ENCODE data around the gene DCAF8. TPM values are rescaled to one million over a fixed set of nuclear protein-coding genes. Genes with fewer than 3 reads are reported as not detected.

The DCAF8 gene
- total RNA-seq, 1 donor from 2014 or later = 107 TPM

GRCh38 chr1:160227561-160227960 lies 34.8 kb downstream of the DCAF8 start:
- Histone ChIP-seq H3K27ac (ENCODE audit: low read depth, low read length) (no peak overlapping the region), H3K9me3 (ENCODE audit: insufficient read depth, low read depth, low read length) (no peaks in the 10 kb centered on the region), H3K79me2 (ENCODE audit: insufficient read depth, low read length) (no peaks in the 10 kb centered on the region), H3K4me1 (ENCODE audit: insufficient read depth, low read length) (no peaks in the 10 kb centered on the region), H3K4me2 (ENCODE audit: low read length) (no peak overlapping the region), H3K27me3 (ENCODE audit: insufficient read depth, low read length) (no peaks in the 10 kb centered on the region), H3K4me3 (ENCODE audit: insufficient read depth, low read depth, low read length) (no peak overlapping the region), H3K36me3 (ENCODE audit: insufficient read depth, low read length) (peaks cover 59% of the 10 kb centered on the region), H2AFZ (ENCODE audit: low read depth, low read length) (no peak overlapping the region), H4K20me1 (ENCODE audit: insufficient read depth, low read length) (peaks cover 19% of the 10 kb centered on the region), H3K9ac (ENCODE audit: low read length) (no peak overlapping the region)
- H3K27ac Mint-ChIP-seq (ENCODE audit: unreplicated experiment) = no peak overlapping the region
- no peak overlapping the region for H3K4me3 Mint-ChIP-seq (ENCODE audit: unreplicated experiment)
- no peak for TF ChIP-seq EZH2 (IDR thresholded peaks at IDR 0.05; ENCODE audit: insufficient read depth, low read length)
- H3K9me3 Mint-ChIP-seq (ENCODE audit: unreplicated experiment) = no peaks in the 10 kb centered on the region
- H3K36me3 Mint-ChIP-seq (ENCODE audit: low read depth, unreplicated experiment) = peaks cover 11% of the 10 kb centered on the region
- H3K27me3 Mint-ChIP-seq (ENCODE audit: low read depth, unreplicated experiment) = no peaks in the 10 kb centered on the region
- no peaks in the 10 kb centered on the region for H3K4me1 Mint-ChIP-seq (ENCODE audit: low read depth, unreplicated experiment)
- FAIRE-seq (no peak), DNase-seq (ENCODE audit: low read depth) (no peak)

GRCh38 chr1:160227034-160227433 lies 35.3 kb downstream of the DCAF8 start:
- peaks cover 11% of the 10 kb centered on the region for H3K36me3 Mint-ChIP-seq (ENCODE audit: low read depth, unreplicated experiment)
- DNase-seq (ENCODE audit: low read depth) (no peak), FAIRE-seq (no peak)
- Histone ChIP-seq H3K79me2 (ENCODE audit: insufficient read depth, low read length) (no peaks in the 10 kb centered on the region), H3K27me3 (ENCODE audit: insufficient read depth, low read length) (no peaks in the 10 kb centered on the region), H3K9me3 (ENCODE audit: insufficient read depth, low read depth, low read length) (no peaks in the 10 kb centered on the region), H3K36me3 (ENCODE audit: insufficient read depth, low read length) (peaks cover 65% of the 10 kb centered on the region), H3K4me3 (ENCODE audit: insufficient read depth, low read depth, low read length) (no peak overlapping the region), H2AFZ (ENCODE audit: low read depth, low read length) (no peak overlapping the region), H3K4me2 (ENCODE audit: low read length) (no peak overlapping the region), H3K4me1 (ENCODE audit: insufficient read depth, low read length) (no peaks in the 10 kb centered on the region), H4K20me1 (ENCODE audit: insufficient read depth, low read length) (peaks cover 24% of the 10 kb centered on the region), H3K27ac (ENCODE audit: low read depth, low read length) (no peak overlapping the region), H3K9ac (ENCODE audit: low read length) (no peak overlapping the region)
- no peaks in the 10 kb centered on the region for H3K9me3 Mint-ChIP-seq (ENCODE audit: unreplicated experiment)
- H3K4me3 Mint-ChIP-seq (ENCODE audit: unreplicated experiment) = no peak overlapping the region
- H3K4me1 Mint-ChIP-seq (ENCODE audit: low read depth, unreplicated experiment) = no peaks in the 10 kb centered on the region
- TF ChIP-seq CTCF (IDR thresholded peaks at IDR 0.05; ENCODE audit: insufficient read depth, low read depth, low read length) (no peak), EZH2 (IDR thresholded peaks at IDR 0.05; ENCODE audit: insufficient read depth, low read length) (no peak)
- no peaks in the 10 kb centered on the region for H3K27me3 Mint-ChIP-seq (ENCODE audit: low read depth, unreplicated experiment)
- no peak overlapping the region for H3K27ac Mint-ChIP-seq (ENCODE audit: unreplicated experiment)

GRCh38 chr1:160226623-160227022 lies 35.7 kb downstream of the DCAF8 start:
- Mint-ChIP-seq H3K27ac (ENCODE audit: unreplicated experiment) (no peak overlapping the region), H3K4me1 (ENCODE audit: low read depth, unreplicated experiment) (no peaks in the 10 kb centered on the region), H3K27me3 (ENCODE audit: low read depth, unreplicated experiment) (no peaks in the 10 kb centered on the region), H3K9me3 (ENCODE audit: unreplicated experiment) (no peaks in the 10 kb centered on the region), H3K4me3 (ENCODE audit: unreplicated experiment) (no peak overlapping the region), H3K36me3 (ENCODE audit: low read depth, unreplicated experiment) (peaks cover 11% of the 10 kb centered on the region)
- no peak overlapping the region for H3K4me2 ChIP-seq (ENCODE audit: low read length)
- H3K27me3 ChIP-seq (ENCODE audit: insufficient read depth, low read length) = no peaks in the 10 kb centered on the region
- no peak overlapping the region for H3K27ac ChIP-seq (ENCODE audit: low read depth, low read length)
- H3K4me1 ChIP-seq (ENCODE audit: insufficient read depth, low read length) = no peaks in the 10 kb centered on the region
- no peak overlapping the region for H3K4me3 ChIP-seq (ENCODE audit: insufficient read depth, low read depth, low read length)
- H2AFZ ChIP-seq (ENCODE audit: low read depth, low read length) = no peak overlapping the region
- H3K9ac ChIP-seq (ENCODE audit: low read length) = no peak overlapping the region
- TF ChIP-seq EZH2 (IDR thresholded peaks at IDR 0.05; ENCODE audit: insufficient read depth, low read length) (no peak), CTCF (IDR thresholded peaks at IDR 0.05; ENCODE audit: insufficient read depth, low read depth, low read length) (no peak)
- DNase-seq (ENCODE audit: low read depth) (no peak), FAIRE-seq (no peak)
- no peaks in the 10 kb centered on the region for H3K9me3 ChIP-seq (ENCODE audit: insufficient read depth, low read depth, low read length)
- H3K36me3 ChIP-seq (ENCODE audit: insufficient read depth, low read length) = peaks cover 68% of the 10 kb centered on the region
- peaks cover 24% of the 10 kb centered on the region for H4K20me1 ChIP-seq (ENCODE audit: insufficient read depth, low read length)
- no peaks in the 10 kb centered on the region for H3K79me2 ChIP-seq (ENCODE audit: insufficient read depth, low read length)

Data from astrocyte (in vitro differentiated cells and primary cell).